ENCODE data around the gene XRCC1. TPM values are rescaled to one million over a fixed set of nuclear protein-coding genes. Genes with fewer than 3 reads are reported as not detected.
A peak's percentile ranks its signal among the peaks of the same experiment; 100 is the strongest.

The XRCC1 gene
- total and polyA plus RNA-seq, 9 of the 15 experiments (the other 6 are each of a cell fraction or from before 2014, with no cell fraction given): 1.5 to 36.9 (median 24.9) TPM

DNA sequence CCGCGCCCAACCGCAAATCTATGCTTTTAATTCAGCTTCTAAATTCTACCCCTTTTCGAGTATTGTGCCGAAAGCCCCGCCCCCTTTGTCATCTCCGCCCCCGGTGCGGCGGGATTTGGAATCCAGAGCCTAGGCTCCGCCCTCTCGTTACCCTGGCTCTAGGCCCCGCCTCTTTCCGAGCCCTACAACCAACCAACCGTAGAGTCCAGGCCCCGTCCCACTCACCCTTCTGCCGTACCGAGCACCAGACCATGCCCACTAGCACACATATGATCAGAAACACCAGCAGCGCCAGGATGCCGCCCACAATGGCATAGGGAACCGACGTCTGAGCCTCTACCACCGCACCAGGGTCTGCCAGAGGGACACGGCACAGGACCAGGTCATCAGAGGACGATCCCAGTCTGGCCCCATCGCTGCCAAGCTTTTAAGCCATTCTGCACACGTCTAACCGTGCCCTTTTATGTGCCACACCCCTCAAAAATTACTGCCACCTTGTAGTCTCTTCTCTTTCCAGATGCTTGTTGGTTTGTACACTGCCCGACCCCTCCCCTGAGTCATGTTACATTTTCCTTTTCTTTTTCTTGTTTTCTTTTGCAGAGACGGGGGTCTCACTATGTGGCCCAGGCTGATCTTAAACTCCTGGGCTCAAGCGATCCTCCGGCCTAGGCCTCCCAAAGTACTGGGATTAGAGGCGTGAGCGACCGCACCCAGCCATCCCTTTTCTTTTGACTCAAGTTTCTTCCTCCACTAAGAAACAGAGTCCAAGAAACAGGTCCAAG is 48.8 kb upstream of the XRCC1 start (continued):
- TF ChIP-seq ZNF407 (IDR thresholded peaks at IDR 0.05; ENCODE audit: low read depth): no peak
- no peak for TF ChIP-seq ZNF431 (CRISPR knock-in tag; IDR thresholded peaks at IDR 0.05)
- no peak for TF ChIP-seq BRD4 (IDR thresholded peaks at IDR 0.05)
- TF ChIP-seq PYGO2 (tag; IDR thresholded peaks at IDR 0.05): no peak
- TF ChIP-seq ATF7 (IDR thresholded peaks at IDR 0.05): no peak
- TF ChIP-seq, protein P1, sequence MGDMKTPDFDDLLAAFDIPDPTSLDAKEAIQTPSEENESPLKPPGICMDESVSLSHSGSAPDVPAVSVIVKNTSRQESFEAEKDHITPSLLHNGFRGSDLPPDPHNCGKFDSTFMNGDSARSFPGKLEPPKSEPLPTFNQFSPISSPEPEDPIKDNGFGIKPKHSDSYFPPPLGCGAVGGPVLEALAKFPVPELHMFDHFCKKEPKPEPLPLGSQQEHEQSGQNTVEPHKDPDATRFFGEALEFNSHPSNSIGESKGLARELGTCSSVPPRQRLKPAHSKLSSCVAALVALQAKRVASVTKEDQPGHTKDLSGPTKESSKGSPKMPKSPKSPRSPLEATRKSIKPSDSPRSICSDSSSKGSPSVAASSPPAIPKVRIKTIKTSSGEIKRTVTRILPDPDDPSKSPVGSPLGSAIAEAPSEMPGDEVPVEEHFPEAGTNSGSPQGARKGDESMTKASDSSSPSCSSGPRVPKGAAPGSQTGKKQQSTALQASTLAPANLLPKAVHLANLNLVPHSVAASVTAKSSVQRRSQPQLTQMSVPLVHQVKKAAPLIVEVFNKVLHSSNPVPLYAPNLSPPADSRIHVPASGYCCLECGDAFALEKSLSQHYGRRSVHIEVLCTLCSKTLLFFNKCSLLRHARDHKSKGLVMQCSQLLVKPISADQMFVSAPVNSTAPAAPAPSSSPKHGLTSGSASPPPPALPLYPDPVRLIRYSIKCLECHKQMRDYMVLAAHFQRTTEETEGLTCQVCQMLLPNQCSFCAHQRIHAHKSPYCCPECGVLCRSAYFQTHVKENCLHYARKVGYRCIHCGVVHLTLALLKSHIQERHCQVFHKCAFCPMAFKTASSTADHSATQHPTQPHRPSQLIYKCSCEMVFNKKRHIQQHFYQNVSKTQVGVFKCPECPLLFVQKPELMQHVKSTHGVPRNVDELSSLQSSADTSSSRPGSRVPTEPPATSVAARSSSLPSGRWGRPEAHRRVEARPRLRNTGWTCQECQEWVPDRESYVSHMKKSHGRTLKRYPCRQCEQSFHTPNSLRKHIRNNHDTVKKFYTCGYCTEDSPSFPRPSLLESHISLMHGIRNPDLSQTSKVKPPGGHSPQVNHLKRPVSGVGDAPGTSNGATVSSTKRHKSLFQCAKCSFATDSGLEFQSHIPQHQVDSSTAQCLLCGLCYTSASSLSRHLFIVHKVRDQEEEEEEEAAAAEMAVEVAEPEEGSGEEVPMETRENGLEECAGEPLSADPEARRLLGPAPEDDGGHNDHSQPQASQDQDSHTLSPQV (IDR thresholded peaks at IDR 0.05): no peak
- TF ChIP-seq EGR1 (conservative IDR thresholded peaks at IDR 0.05): peak; percentile 77
- TF ChIP-seq HOXB6 (CRISPR knock-in tag; IDR thresholded peaks at IDR 0.05; ENCODE audit: borderline replicate concordance): no peak
- TF ChIP-seq MAFG (tag; conservative IDR thresholded peaks at IDR 0.05): no peak
- no peak for TF ChIP-seq SLC30A9 (CRISPR knock-in tag; IDR thresholded peaks at IDR 0.05)
- TF ChIP-seq KLF16 (IDR thresholded peaks at IDR 0.05): no peak
- TF ChIP-seq, protein P2, sequence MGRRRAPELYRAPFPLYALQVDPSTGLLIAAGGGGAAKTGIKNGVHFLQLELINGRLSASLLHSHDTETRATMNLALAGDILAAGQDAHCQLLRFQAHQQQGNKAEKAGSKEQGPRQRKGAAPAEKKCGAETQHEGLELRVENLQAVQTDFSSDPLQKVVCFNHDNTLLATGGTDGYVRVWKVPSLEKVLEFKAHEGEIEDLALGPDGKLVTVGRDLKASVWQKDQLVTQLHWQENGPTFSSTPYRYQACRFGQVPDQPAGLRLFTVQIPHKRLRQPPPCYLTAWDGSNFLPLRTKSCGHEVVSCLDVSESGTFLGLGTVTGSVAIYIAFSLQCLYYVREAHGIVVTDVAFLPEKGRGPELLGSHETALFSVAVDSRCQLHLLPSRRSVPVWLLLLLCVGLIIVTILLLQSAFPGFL (CRISPR knock-in tag; IDR thresholded peaks at IDR 0.05): 0 out of 2 replicates have a peak, but pooled peaks have one; percentile 28
- no peak for TF ChIP-seq ZFP1 (CRISPR knock-in tag; IDR thresholded peaks at IDR 0.05)
- peak in 1 of 2 experiments; percentile 38; a peak in 1 of 4 replicates for TF ChIP-seq NRF1 (conservative IDR thresholded peaks at IDR 0.05 in 1 of 2, IDR thresholded peaks at IDR 0.05 in 1 of 2)
- TF ChIP-seq ZKSCAN3 (CRISPR knock-in tag; IDR thresholded peaks at IDR 0.05): no peak
